HepG2 (cell line): Measurements from ENCODE around the gene IFNA2. TPM values are rescaled to one million over a fixed set of nuclear protein-coding genes. Genes with fewer than 3 reads are reported as not detected.
A peak's percentile ranks its signal among the peaks of the same experiment; 100 is the strongest.

ENCODE experiments used
- AKNA ChIP-seq: sonication (generic); formaldehyde crosslinking; IDR thresholded peaks from 2 replicates; pipeline ENCODE4 v1.4.0; 2020; ENCODE audit warnings: missing genetic modification reagents, borderline replicate concordance
- CEBPG ChIP-seq: IDR thresholded peaks from 2 replicates; pipeline ENCODE4 v1.6.1; 2016
- CERS6 ChIP-seq: sonication (generic); formaldehyde crosslinking; IDR thresholded peaks from 2 replicates; pipeline ENCODE4 v1.5.0; 2020; ENCODE audit warnings: missing genetic modification reagents
- CREBL2 ChIP-seq: sonication (generic); formaldehyde crosslinking; IDR thresholded peaks from 2 replicates; pipeline ENCODE4 v1.8.1; 2023; ENCODE audit warnings: missing genetic modification reagents, mild to moderate bottlenecking, borderline replicate concordance
- DR1 ChIP-seq: sonication (generic); formaldehyde crosslinking; IDR thresholded peaks from 2 replicates; pipeline ENCODE4 v1.8.0; 2021; ENCODE audit warnings: mild to moderate bottlenecking, missing genetic modification reagents, inconsistent platforms
- FOSL2 ChIP-seq: sonication (generic); formaldehyde crosslinking; IDR thresholded peaks from 2 replicates; pipeline ENCODE4 v1.4.0; 2020; ENCODE audit warnings: missing genetic modification reagents
- HIC2 ChIP-seq: sonication (generic); formaldehyde crosslinking; IDR thresholded peaks from 2 replicates; pipeline ENCODE4 v1.9.0; 2022; ENCODE audit warnings: low read depth, missing genetic modification reagents
- JARID2 ChIP-seq: sonication (generic); formaldehyde crosslinking; IDR thresholded peaks from 2 replicates; pipeline ENCODE4 v1.8.1; 2023; ENCODE audit warnings: missing genetic modification reagents, inconsistent platforms; ENCODE audit not compliant: insufficient replicate concordance
- MEIS2 ChIP-seq: sonication (generic); formaldehyde crosslinking; IDR thresholded peaks from 2 replicates; pipeline ENCODE4 v1.9.0; 2021; ENCODE audit warnings: mild to moderate bottlenecking, missing genetic modification reagents
- MLXIP ChIP-seq: sonication (generic); formaldehyde crosslinking; IDR thresholded peaks from 2 replicates; pipeline ENCODE4 v1.9.0; 2021; ENCODE audit warnings: missing genetic modification reagents, borderline replicate concordance
- PAF1 ChIP-seq: IDR thresholded peaks from 2 replicates; pipeline ENCODE4 v1.6.1; 2016; ENCODE audit warnings: missing genetic modification reagents, missing compliant biosample characterization
- RAD21 ChIP-seq: fragments of 450-650 bp; formaldehyde crosslinking; IDR thresholded peaks from 2 replicates; pipeline ENCODE4 v1.5.0; 2020; ENCODE audit warnings: mild to moderate bottlenecking
- RBAK ChIP-seq: sonication (generic); formaldehyde crosslinking; IDR thresholded peaks from 2 replicates; pipeline ENCODE4 v1.5.1; 2020; ENCODE audit warnings: mild to moderate bottlenecking, missing genetic modification reagents
- SIN3A ChIP-seq: IDR thresholded peaks from 2 replicates; pipeline ENCODE4 v1.6.1; 2011; ENCODE audit warnings: low read depth, mild to moderate bottlenecking, control low read depth, low read length, borderline replicate concordance
- SPEN ChIP-seq: sonication (generic); formaldehyde crosslinking; IDR thresholded peaks from 2 replicates; pipeline ENCODE4 v1.5.1; 2020; ENCODE audit warnings: low read depth, mild to moderate bottlenecking, missing genetic modification reagents
- TEAD3 ChIP-seq: optimal IDR thresholded peaks from 2 replicates; pipeline ENCODE3; 2016; ENCODE audit warnings: borderline replicate concordance
- ZFP36L1 ChIP-seq: sonication (generic); formaldehyde crosslinking; IDR thresholded peaks from 2 replicates; pipeline ENCODE4 v1.8.0; 2022; ENCODE audit warnings: mild to moderate bottlenecking, missing genetic modification reagents, moderate library complexity
- ZSCAN22 ChIP-seq: sonication (generic); formaldehyde crosslinking; IDR thresholded peaks from 2 replicates; pipeline ENCODE4 v1.4.0; 2020; ENCODE audit warnings: mild to moderate bottlenecking, missing genetic modification reagents
- polyA plus RNA-seq, 8 experiments: library from polyadenylated mRNA; depleted of rRNA in 3 of 8; stranded (reverse) in 7 of 8; unstranded in 1 of 8; fragments of >200 nt; fragmentation: Illumina TruSeq in 4 of 8; extraction: Trizol in 4 of 8; gene quantifications; 2 replicates each; pipeline versions ENCODE4 v1.2.1 to v1.2.3, GENCODE V29; 2011 to 2016; ENCODE audit warnings: low read depth in 4 of 8, missing spikeins in 1 of 8, mixed read lengths in 1 of 8; ENCODE audit not compliant: insufficient read depth in 1 of 8
- total RNA-seq, 5 experiments: library from RNA; depleted of rRNA; stranded (reverse); fragments of >200 nt; fragmentation: Illumina TruSeq; extraction: Trizol; gene quantifications; 2 replicates each; pipeline ENCODE4 v1.2.3, GENCODE V29; 2016; ENCODE audit warnings: low read depth in 1 of 5

Gene IFNA2
- total and polyA plus RNA-seq, 2 of the 13 experiments (the other 11 are each of a cell fraction or from before 2014, with no cell fraction given), result not detected

GRCh38 chr9:21395778-21396717 is 10.8 kb upstream of the IFNA2 start (continued):
- TF ChIP-seq MLXIP (CRISPR knock-in tag) (no peak), RAD21 (CRISPR knock-in tag) (peak; percentile 65), ZFP36L1 (CRISPR knock-in tag) (no peak), FOSL2 (CRISPR knock-in tag) (no peak), AKNA (CRISPR knock-in tag) (no peak), SIN3A (no peak), JARID2 (no peak), ZSCAN22 (CRISPR knock-in tag) (no peak), PAF1 (no peak), CERS6 (no peak), MEIS2 (CRISPR knock-in tag) (0 out of 2 replicates have a peak, but pooled peaks have one; percentile 25), DR1 (no peak), HIC2 (no peak), RBAK (no peak), SPEN (CRISPR knock-in tag) (no peak), CEBPG (CRISPR knock-in tag) (no peak), CREBL2 (no peak), TEAD3 (CRISPR knock-in tag) (peak; percentile 14)
